Measurements from ENCODE around the gene ZKSCAN7.

GRCh38 chr3:44525060-44525459 is 29.9 kb upstream of the ZKSCAN7 start:
- no peak for TF ChIP-seq CTCF (conservative IDR thresholded peaks at IDR 0.05; ENCODE audit: low read length)
- TF ChIP-seq EZH2phosphoT487 (IDR thresholded peaks at IDR 0.05; ENCODE audit: borderline replicate concordance): no peak
